Pulmonary artery endothelial cell (primary cell): ENCODE results near the gene DOCK11. TPM values are rescaled to one million over a fixed set of nuclear protein-coding genes. Genes with fewer than 3 reads are reported as not detected.
A peak's percentile ranks its signal among the peaks of the same experiment; 100 is the strongest.
"Not testable (repeated sequence)": the region's sequence is repeated elsewhere in the genome, so short reads cannot be mapped to it uniquely, and the experiment has no call there.

Experiments
- DNase-seq: peaks from one replicate; pipeline ENCODE4 v3.0.0-alpha.2; 2011; ENCODE audit warnings: low read depth, low spot score
- total RNA-seq: library from RNA; depleted of rRNA; stranded (reverse); fragments of >200 nt; gene quantifications from 2 replicates; pipeline ENCODE4 v1.2.3, GENCODE V29; 2014

The DOCK11 gene
- 1.1 and 2.0 TPM in 2 replicates for total RNA-seq

DNA sequence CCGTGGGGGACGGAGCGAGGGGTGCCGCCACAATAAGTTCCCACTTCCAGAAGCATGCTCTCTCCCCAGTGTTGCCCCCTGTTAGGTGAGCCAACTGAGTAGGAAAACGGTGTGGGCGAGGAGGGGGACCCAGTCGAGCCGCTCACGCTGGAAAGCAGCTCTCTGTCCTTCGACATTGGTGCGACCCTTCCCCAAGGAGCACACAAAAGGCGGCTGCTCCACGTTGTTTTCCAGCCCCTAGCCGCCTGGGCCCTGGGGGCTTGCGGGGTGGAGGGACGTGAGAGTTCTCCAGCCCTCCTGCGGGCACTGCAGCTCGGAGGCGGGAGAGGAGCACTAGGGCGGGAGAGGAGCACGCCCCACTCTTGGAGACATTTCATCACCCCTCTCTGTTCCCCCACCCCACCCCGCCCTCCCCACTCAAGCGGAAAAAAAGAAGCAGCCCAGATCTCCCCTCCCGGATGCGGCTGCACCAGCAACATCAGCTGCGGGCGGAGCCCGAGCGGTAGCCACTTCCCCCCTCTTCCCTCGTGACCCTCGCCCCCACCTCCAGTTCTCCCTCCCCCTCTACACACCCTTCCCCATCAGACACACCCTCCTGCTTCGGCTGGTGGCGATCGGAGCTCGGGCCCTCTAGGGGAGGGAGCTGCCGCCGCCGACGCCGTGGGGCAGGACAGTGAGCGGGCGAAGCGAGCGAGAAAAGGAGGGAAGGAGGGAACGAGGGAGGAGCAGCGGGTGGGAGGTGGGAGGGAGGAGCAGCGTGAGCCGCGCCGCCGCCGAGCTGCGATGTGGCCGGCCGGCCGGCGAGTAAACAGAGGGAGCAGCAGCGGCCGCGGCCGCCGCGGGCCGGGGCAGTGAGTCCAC lies at the start of gene DOCK11:
TSS of gene DOCK11 (plus strand) at position 755 of the 861 bp plus-strand sequence. CDS start 157 bp downstream, outside the sequence.
- DNase-seq: peak; percentile 11

DNA sequence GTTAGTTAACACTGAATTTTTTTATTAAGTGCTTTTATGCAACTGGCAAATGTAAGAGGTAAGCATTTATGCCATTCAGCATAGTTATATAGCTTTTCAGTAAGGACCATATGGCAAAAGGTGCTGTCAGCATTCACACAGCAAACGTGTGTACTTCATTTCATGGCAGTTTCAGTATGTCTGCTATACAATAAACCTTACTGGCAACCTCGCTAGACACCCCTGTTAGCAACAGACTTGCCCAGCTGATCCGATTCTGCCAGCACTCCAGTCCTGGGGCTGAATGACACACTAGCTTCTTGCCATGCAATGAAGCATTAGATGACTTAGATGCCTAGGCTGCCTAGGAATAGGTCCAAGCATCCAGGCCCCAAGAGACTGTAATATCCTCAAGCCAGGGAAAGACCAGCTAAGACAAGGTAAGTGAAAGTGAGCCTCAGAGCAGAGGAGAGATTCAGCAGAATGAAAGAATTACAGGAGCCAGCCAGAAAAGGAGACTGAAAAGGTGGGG lies 47.3 kb upstream of the DOCK11 start:
- no peak for DNase-seq

DNA sequence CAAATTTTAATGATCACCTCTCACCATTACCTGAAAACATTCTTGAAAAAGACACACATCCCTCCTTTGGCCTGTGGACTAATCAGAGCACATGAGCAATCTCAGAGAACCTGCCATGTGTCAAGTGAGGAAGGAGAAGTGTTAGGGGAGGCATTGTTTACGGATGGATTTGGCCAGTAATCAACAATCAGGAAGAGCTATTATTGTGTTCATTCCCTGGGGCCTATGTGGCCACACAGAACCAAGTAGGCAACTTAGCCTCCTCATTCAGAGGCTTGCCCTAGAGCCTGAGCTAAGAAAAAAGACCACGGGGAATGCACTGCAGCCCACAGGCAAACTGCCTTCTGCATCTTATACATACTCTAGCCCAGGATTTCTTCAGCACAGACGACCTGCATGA lies 40.6 kb upstream of the DOCK11 start:
- no peak for DNase-seq

DNA sequence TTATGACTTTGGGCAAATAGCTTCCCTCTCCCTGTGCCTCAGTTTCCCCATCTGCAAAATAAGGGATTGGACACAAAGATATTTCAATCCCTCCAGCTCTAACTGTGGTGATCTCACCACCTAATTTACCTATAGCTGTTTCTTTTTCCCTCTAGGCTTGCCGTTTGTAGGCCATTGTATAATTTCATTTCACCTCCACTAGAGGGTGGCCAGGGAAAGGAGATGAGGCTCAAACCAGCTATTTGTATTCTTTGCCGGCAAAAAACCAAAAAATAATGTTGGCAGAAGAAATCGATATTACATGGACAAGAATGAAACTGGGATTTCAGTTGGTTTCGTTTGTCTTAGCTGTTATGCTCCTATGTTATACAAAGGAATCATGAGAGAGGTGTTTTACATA lies 36.1 kb upstream of the DOCK11 start:
- DNase-seq: no peak

DNA sequence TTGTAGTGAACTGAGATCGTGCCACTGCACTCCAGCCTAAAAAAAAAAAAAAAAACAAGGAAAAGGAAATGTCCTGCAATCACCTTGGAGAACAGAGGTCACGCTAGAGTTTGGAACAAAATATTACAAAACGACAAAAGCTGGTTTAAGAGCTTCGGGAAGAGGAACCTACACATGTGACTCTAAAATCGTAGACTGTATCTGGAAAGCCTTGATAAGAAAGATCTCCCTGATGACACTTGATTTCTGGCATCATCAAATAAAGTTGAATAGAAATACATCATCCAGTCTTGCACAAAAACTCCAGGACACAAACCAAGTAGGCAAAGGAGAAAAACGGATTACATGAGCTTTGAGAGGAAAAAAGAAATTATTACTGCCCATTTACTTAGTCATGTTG lies 31.1 kb upstream of the DOCK11 start:
- DNase-seq: no peak

DNA sequence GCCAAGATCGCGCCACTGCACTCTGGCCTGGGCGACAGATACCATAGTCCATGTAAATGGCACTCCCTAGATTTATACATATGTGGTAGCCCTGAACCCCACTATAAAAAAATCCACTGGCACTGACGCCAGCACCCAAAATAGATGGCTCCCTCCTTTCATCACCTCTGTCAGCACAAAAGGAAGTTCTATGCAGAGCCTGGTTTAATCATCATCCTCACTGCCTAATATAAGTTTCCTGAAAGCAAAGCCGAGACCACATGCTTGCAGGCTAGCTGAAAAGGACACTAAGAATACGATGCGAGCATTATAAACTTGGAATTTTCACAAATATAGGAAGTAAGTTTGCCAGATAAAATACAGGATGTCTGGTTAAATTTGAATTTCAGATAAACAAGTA lies 27.5 kb upstream of the DOCK11 start:
- no peak for DNase-seq

DNA sequence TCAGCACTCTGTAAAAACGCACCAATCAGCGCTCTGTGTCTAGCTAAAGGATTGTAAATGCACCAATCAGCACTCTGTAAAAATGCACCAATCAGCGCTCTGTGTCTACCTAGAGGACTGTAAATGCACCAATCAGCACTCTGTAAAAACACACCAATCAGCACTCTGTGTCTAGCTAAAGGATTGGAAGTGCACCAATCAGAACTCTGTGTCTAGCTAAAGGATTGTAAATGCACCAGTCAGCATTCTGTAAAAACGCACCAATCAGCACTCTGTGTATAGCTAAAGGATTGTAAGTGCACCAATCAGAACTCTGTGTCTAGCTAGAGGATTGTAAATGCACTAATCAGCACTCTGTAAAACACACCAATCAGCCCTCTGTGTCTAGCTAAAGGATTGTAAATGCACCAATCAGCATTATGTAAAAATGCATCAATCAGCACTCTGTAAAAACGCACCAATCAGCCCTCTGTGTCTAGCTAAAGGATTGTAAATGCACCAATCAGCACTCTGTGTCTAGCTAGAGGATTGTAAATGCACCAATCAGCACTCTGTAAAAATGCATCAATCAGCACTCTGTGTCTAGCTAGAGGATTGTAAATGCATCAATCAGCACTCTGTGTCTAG lies 24.8 kb upstream of the DOCK11 start:
- DNase-seq: not testable (repeated sequence)

DNA sequence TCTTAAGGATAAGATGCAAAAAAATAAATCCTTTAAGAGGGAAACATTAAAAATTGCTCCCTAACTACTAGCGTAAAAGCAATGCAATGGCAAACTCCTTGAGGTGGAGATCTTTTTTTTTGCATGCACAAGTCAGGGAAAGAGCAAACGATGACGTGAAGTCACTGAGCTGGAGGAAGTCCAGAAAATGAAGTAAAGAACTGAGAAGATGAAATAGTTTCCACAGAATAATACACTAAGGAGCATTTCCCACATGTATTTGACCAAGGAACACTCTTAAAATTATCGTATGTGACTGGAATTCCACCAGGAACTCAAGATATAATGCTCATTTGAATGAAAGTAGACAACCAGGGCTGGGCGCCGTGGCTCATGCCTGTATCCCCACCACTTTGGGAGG lies 21.0 kb upstream of the DOCK11 start:
- DNase-seq: no peak

DNA sequence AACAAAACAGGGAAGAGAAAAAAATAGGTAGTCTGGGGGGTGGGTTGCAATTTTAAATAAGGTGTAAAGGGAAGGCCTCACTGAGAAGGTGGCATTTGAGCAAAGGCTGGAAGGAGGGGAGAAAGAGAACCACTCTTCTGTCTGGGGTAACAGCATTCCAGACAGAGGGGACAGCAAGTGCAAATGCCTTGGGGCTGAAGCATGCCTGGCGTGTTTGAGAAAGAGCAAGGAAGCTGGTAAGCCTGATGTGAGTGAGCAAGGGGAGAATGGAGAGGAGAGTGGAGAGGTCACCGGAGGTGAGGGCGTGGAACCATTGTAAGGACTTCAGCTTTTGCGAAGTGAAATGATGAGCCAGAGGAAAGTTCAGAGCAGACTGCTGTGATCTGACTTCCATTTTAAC lies 19.7 kb upstream of the DOCK11 start:
- no peak for DNase-seq

DNA sequence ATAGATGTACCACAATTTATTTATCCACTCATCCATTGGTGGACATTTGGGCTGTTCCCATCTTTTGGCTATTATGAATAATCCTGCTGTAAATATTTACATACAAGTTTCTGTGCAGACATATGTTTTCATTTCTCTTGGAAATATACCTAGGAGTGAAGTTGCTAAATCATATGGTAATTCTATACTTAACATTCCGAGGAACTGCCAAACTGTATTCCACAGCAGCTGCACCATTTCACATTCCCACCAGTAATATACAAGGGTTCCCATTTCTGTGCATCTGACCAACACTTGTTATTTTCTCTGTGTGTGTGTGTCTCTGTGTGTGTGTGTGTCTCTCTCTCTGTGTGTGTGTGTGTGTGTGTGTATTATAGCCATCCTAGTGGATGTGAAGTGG lies 15.4 kb upstream of the DOCK11 start:
- no peak for DNase-seq

DNA sequence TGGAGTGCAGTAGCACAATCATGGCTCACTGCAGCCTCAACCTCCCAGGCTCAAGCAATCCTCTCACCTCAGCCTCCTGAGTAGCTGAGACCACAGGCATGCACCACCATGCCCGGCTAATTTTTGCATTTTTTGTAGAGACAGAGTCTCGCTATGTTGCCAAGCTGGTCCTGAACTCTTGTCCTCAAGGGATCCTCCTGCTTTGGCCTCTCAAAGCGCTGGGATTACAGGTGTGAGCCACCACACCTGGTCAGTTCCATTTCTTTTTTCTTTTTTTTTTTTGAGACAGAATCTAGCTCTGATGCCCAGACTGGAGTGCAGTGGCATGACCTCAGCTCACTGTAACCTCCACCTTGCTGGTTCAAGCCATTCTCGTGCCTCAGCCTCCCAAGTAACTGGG lies 13.2 kb upstream of the DOCK11 start:
- DNase-seq: not testable (repeated sequence)

DNA sequence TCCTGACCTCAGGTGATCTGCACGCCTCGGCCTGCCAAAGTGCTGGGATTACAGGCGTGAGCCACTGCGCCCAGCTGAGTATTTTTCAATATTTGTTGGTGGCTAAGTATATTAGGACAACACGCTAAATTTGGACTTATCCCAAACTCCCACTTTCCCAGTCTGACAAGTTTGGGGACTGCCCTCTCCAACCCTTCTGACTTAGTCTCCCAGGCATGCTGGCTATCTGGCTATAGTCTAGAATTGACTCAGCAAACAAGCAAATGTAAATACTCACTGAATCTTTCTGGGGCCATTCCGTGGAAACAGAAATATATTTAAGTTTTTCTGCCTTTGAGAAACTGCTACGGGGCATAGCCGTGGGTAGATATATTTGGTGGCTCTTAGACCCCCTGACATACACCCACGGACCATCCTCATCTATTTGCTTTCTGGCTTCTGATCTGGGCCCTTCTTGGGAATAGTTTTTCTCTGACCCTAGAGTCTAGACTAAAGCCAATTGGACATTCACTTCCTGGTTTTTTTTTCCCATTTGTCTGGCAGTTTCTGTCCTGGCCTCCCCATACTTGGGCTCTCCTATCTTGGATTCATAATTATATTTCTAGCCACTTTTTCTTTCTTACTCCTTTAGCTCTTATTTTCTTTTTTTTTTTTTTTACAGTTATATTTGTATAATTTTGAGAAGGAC lies 11.3 kb upstream of the DOCK11 start:
- no peak for DNase-seq

DNA sequence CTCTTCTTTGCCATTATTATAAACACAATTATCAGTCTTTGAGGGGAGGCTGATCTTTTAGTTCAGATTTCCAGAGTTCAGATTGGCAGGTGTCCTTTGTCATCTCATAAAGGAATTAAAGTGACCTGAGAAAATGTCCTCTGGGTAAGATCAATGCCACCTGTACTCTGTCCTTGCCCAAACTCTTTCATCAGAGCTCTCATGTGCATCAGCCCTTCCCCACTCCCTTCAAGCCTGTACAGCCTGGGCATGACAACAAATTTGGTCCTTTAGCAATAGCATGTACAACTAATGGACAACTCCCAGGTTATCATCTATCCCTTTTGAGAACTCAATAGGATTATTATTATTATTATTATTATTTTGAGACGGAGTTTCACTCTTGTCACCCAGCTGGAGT lies 8.9 kb upstream of the DOCK11 start:
- not testable (repeated sequence) for DNase-seq

DNA sequence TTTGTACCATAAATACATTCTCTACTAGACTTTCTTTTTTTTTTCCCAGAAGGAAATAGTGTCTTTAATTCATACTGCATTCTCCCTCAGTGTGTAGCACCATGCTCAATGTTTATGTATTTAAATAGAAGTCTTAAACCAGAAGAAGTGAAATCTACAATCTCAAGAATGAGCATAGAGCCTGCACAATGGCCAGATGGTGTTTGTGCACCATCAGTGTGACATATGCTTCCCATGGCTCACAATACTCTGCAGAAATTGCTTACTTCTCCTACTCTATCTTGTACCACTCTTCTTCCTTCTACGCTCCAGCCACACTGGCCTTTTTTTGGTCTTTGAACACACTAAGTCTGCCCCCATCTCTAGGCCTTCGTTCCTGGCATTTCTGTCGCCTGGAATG lies 2.6 kb upstream of the DOCK11 start:
- DNase-seq: no peak

DNA sequence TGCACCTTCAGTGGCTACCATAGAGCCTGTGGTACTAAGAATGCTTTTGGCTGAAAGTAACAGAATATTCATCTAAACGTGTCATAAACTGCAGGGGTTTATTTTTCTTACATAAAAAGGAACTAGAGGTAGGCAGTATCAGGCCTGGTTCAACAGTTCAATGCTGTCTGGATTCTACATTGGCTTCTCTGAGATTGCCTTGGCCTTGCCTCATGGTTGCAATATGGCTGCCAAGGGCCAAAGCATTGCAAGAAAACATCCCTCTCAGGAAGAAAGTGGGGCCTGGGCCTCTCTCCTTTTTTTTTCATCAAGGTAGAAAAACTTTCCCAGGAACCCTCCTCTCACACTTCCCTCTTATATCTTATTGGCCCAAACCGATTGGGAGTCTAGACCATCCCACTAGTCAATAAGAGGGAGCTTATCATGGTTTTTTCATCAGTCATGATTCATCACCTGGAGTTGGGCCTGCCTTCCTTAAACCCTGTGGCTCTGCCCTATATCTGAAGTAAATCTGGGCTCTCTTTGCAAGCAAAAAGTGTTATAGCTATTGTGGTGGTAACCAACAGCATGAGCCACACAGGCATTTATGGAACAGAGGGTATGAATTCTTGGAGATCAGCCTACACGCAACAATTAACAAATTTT lies 1.8 kb upstream of the DOCK11 start:
- DNase-seq: no peak

DNA sequence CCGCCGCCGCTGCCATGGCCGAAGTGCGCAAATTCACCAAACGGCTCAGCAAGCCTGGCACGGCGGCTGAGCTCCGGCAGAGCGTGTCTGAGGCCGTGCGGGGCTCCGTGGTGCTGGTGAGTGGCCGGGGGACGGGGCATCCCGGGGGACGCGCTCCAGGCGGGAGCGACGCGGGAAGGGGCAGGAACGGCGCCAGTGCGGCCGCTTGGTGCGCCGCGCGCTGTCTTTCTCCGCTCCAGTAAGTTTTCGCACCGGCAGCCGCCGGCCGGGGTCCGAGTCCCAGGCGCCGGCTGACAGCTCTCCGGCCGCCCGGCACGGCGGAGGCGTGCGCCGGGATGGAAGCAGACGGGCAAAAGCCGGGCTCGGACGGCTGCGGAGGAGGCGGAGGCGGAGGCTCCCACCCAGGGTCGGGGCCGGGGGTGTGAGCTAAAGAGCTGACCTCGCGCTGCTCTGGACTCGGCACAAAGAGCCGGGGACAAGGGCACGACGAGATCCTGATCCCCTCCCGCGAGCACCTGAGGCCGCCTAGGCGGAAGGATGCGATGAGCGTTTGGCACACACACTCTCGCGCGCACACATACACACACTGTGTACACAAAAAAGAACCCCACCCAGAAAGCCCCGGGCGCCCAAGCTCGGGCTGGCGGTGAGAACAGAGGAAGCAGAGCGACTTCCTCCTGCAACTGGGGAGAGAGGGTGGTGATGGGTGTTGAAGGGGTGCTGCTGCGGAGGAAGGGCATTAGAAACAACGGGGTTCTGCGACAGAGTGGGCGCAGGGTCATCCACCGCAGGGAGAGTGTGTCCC lies 545 bp downstream of the DOCK11 start:
- no peak for DNase-seq

DNA sequence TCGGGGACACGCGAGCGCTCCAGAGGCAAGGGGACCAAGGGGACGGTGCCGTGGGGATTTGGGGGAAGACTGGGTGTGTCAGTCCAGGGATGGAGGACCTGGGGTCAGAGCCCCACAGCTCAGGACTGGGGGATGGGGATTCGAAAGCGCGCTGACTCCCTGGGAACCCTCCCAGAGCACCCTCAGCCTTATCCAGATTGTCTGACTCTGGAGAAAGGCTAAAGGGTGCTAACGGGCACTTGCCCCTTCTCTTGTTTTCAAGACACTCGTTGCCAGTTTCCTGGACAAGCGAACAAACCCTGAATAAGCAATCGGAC lies 1.1 kb downstream of the DOCK11 start:
- DNase-seq: no peak

DNA sequence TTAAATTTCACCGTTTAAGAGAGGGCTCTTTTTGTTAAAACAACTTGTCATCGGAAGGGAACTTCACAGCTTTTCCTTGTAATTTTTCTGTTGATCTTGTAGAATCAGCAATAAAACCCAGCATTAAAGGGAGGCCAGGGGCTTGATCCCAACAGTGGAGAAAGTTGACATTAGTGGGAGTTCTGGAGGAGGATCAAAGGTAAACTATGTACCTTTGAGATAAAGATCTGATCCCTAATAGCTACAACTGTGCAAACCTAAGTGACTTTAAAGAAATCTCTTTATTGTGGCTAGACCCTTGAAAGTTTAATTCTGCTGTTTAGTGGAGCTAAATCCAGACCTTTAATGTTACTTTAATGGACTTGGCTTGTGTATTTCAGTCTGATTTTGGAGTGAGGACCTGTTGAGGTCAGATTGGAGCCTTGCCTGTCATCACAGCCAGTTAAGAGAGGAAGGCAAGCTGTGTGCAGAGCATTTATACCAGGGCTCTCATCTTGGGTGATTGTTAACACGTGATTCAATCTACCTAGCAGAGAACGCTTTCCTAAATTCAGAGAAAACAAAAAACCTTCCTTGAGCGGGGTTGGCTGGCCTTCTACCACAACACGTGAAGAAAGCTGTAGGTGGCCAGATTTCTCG lies 1.7 kb downstream of the DOCK11 start:
- no peak for DNase-seq

DNA sequence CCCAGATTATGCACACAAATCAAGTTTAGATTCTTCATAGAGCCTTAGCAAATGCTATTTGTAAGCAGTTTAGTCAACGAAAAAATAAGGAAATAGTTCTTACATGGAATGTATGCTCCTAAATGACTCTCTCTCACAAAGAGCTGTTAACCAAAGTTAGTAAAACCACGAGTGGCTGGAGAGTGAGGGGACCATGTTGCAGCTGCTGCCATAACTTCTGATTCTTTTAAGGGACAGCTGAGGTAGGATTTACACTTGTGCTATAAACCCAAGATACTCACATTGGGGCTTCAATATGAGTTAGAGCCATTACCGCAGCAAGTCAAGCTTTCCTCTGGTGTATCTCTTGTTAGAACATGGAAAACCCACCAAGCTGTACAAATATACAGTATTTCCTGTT lies 2.7 kb downstream of the DOCK11 start:
- DNase-seq: no peak

DNA sequence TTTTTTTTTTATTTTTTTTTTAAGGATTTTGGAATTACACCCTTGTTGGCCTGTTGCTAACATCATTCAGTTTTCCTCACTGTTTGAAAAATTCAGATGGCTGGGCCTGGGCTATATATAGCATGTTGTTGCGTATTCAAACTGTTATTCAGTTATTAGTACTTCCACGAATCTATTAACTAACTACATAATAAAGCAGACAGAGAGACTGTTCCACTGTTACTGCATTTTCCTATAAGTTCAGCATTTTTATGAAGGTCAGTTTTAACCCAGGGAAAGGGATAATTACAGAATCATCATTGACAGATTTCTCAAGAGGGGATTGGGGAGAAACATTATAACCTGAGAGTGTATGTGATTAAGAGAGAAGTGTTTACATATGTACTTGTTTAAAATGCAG lies 3.1 kb downstream of the DOCK11 start:
- DNase-seq: no peak

DNA sequence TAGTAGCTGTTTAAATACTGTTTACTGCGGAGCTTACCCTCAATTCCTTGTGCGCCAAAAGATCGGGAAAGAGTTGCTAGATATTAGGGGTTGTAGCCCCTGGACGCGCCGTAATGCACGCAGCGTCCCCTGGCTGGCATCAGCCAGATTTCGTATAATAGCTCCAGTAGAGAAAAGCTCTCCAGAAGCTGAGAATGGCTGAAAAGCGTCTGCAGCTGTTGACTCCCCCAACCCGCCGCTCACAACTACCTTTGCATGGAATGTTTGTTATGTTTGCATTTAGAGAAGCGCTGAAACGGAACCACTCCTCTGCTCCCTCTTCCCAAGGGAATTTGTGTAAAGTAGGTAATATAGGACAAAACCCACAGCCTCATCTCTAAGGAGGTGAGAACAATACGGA lies 3.7 kb downstream of the DOCK11 start:
- DNase-seq: no peak
